WI38 (cell line): ENCODE results near the gene KIAA1958.

Source experiments
- H3K4me3 ChIP-seq: 2 replicates; pipeline ENCODE4 v1.5.1; 2011; ENCODE audit warnings: low read depth, mild to moderate bottlenecking, control low read depth, low read length
- CTCF ChIP-seq: IDR thresholded peaks from 2 replicates; pipeline ENCODE4 v1.5.1; 2012; ENCODE audit warnings: low read depth, mild to moderate bottlenecking, control low read depth, low read length

KIAA1958 gene

GRCh38 chr9:112548051-112548440, 61.4 kb downstream of the KIAA1958 start:
- no peak overlapping the region for H3K4me3 ChIP-seq
- TF ChIP-seq CTCF, result no peak

- H3K4me3 ChIP-seq, result no peak overlapping the region
Observed at GRCh38 chr9:112548836-112549595, 62.4 kb downstream of the KIAA1958 start.

GRCh38 chr9:112550531-112550930, 63.9 kb downstream of the KIAA1958 start:
- no peak for TF ChIP-seq CTCF
- H3K4me3 ChIP-seq, result no peak overlapping the region

More at GRCh38 chr9:112548836-112549595, 62.4 kb downstream of the KIAA1958 start:
- no peak for TF ChIP-seq CTCF

GRCh38 chr9:112551641-112552040, 65.0 kb downstream of the KIAA1958 start:
- H3K4me3 ChIP-seq, result no peak overlapping the region
- no peak for TF ChIP-seq CTCF

- no peak for TF ChIP-seq CTCF
- H3K4me3 ChIP-seq, result no peak overlapping the region
Observed at GRCh38 chr9:112552229-112553056, 65.8 kb downstream of the KIAA1958 start.

- no peak for TF ChIP-seq CTCF
- no peak overlapping the region for H3K4me3 ChIP-seq
Observed at GRCh38 chr9:112553256-112553826, 66.7 kb downstream of the KIAA1958 start.
